ENCODE measurements around the gene DPP6. TPM values are rescaled to one million over a fixed set of nuclear protein-coding genes. Genes with fewer than 3 reads are reported as not detected.

DPP6 gene
- total RNA-seq, 3 donors from 2014 or later, result 0.59 to 0.98 TPM; not detected in 1

- Histone ChIP-seq H3K36me3 (no peaks in the 10 kb centered on the region), H3K27me3 (no peaks in the 10 kb centered on the region), H3K4me3 (no peak overlapping the region), H3K4me1 (no peaks in the 10 kb centered on the region), H3K27ac (no peak overlapping the region), H3K9me3 (no peaks in the 10 kb centered on the region)
- intact Hi-C loops (cut with DNase I; ENCODE audit: low total_unique reads), result loop anchor here (10.0 kb wide), 1 partner anchor 177 kb away; no protein-coding TSS in a partner anchor
- TF ChIP-seq POLR2AphosphoS5 (IDR thresholded peaks at IDR 0.05), result no peak
- DNase-seq (ENCODE audit: low spot score in 2 of 2), result no peak
Observed at GRCh38 chr7:154171422-154171821, 119.2 kb downstream of the DPP6 start.

- TF ChIP-seq POLR2AphosphoS5 (IDR thresholded peaks at IDR 0.05) (no peak), POLR2A (IDR thresholded peaks at IDR 0.05) (no peak), CTCF (IDR thresholded peaks at IDR 0.05) (no peak)
- H3K4me3 ChIP-seq, result no peak overlapping the region
- no peaks in the 10 kb centered on the region for H3K36me3 ChIP-seq
- no peak for DNase-seq (ENCODE audit: low spot score in 2 of 2)
- no peak overlapping the region for H3K27ac ChIP-seq
- H3K4me1 ChIP-seq, result no peaks in the 10 kb centered on the region
- no peaks in the 10 kb centered on the region for H3K9me3 ChIP-seq
- intact Hi-C loops (cut with DNase I; ENCODE audit: low total_unique reads), result loop anchor here (10.0 kb wide), 1 partner anchor 177 kb away; no protein-coding TSS in a partner anchor
- H3K27me3 ChIP-seq, result no peaks in the 10 kb centered on the region
Observed at GRCh38 chr7:154172236-154172635, 120.0 kb downstream of the DPP6 start.

GRCh38 chr7:154177584-154177983, 125.4 kb downstream of the DPP6 start:
- no peaks in the 10 kb centered on the region for H3K9me3 ChIP-seq
- peaks cover 0 to 6% of the 10 kb centered on the region in 2 donors for H3K27me3 ChIP-seq
- no peaks in the 10 kb centered on the region for H3K36me3 ChIP-seq
- H3K27ac ChIP-seq, result no peak overlapping the region
- no peak overlapping the region for H3K4me3 ChIP-seq
- intact Hi-C loops (cut with DNase I; ENCODE audit: low total_unique reads), result loop anchor here (10.0 kb wide), 1 partner anchor 183 kb away; no protein-coding TSS in a partner anchor
- no peak for TF ChIP-seq CTCF (IDR thresholded peaks at IDR 0.05)
- TF ChIP-seq POLR2A (IDR thresholded peaks at IDR 0.05), result no peak
- no peak for TF ChIP-seq POLR2AphosphoS5 (IDR thresholded peaks at IDR 0.05)
- DNase-seq (ENCODE audit: low spot score in 2 of 2), result no peak
- no peaks in the 10 kb centered on the region for H3K4me1 ChIP-seq

DNA sequence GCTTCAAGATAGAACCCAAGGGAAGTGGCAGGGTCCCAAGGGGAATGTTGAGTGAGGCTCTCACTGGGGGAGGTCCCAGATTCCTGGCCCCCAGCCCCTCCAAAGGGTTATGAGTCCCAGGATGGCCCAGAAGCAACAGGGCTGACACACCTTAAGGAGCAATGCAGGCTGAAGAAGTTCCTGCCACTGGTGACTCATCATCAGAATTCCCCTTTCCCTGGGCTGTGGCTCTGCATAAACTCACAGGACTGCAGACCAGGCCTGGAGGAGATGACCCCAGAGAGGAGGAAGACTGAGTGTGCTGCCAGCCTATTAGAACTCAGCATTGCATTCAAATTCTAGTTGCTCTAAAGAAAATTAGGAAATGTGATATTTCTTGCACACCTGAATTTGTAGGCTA, 126.7 kb downstream of the DPP6 start:
- no peak overlapping the region for H3K27ac ChIP-seq
- H3K9me3 ChIP-seq, result no peaks in the 10 kb centered on the region
- H3K4me3 ChIP-seq, result no peak overlapping the region
- peaks cover 0 to 7% of the 10 kb centered on the region in 2 donors for H3K27me3 ChIP-seq
- H3K36me3 ChIP-seq, result no peaks in the 10 kb centered on the region
- intact Hi-C loops (cut with DNase I; ENCODE audit: low total_unique reads), result loop anchor here (10.0 kb wide), 1 partner anchor 184 kb away; no protein-coding TSS in a partner anchor
- no peaks in the 10 kb centered on the region for H3K4me1 ChIP-seq
- no peak for DNase-seq (ENCODE audit: low spot score in 2 of 2)
- no peak for TF ChIP-seq CTCF (IDR thresholded peaks at IDR 0.05)
- no peak for TF ChIP-seq POLR2A (IDR thresholded peaks at IDR 0.05)
- TF ChIP-seq POLR2AphosphoS5 (IDR thresholded peaks at IDR 0.05), result no peak

DNA sequence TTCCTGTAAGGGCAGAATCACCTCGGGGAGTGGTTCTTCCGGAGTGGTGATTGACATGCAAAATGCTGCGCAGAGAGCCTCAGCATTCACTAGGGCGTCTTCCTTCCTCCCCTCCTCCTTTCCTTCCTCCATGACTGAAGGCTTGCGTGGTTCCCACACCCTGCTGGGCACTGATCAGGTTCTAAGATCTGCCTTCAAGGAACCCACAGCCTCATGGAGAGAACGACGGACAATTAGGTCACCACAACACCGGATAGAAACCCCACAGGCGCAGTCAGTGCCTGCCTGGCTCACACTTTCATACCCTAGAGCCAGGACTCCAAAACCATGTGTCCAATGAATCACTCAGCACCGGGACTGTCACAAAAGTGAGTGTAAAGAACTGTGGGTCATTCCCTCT, 131.3 kb downstream of the DPP6 start:
- no peaks in the 10 kb centered on the region for H3K36me3 ChIP-seq
- intact Hi-C loops (cut with DNase I; ENCODE audit: low total_unique reads), result no loop called here
- H3K9me3 ChIP-seq, result no peaks in the 10 kb centered on the region
- no peaks in the 10 kb centered on the region for H3K4me1 ChIP-seq
- H3K4me3 ChIP-seq, result no peak overlapping the region
- TF ChIP-seq CTCF (IDR thresholded peaks at IDR 0.05) (no peak), POLR2AphosphoS5 (IDR thresholded peaks at IDR 0.05) (no peak), POLR2A (IDR thresholded peaks at IDR 0.05) (no peak)
- H3K27me3 ChIP-seq, result peaks cover 0 to 7% of the 10 kb centered on the region in 2 donors
- DNase-seq (ENCODE audit: low spot score in 2 of 2), result no peak
- H3K27ac ChIP-seq, result no peak overlapping the region

DNA sequence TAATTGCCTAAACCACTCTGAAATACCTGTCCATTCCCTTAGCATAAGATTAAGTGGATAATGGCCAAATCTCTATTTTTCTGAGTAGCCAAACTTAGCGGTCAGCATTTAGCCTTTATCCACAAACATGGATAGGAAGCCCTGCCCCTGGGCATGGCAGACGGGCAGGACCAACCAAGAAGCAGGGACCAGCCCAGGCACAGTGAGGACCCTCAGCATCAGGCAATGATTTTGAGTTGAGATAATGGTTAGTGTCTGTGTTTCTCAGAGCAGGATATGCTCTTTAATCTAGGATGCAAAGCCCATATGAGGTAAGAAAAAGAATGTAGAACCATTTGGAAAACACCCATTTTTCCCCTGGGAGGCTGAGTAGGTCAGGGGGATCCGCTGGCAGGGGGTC, 131.7 kb downstream of the DPP6 start:
- Histone ChIP-seq H3K27ac (no peak overlapping the region), H3K27me3 (peaks cover 0 to 7% of the 10 kb centered on the region in 2 donors), H3K4me1 (no peaks in the 10 kb centered on the region), H3K9me3 (no peaks in the 10 kb centered on the region), H3K36me3 (no peaks in the 10 kb centered on the region), H3K4me3 (no peak overlapping the region)
- intact Hi-C loops (cut with DNase I; ENCODE audit: low total_unique reads), result no loop called here
- DNase-seq (ENCODE audit: low spot score in 2 of 2), result no peak
- no peak for TF ChIP-seq POLR2A (IDR thresholded peaks at IDR 0.05)
- no peak for TF ChIP-seq CTCF (IDR thresholded peaks at IDR 0.05)
- no peak for TF ChIP-seq POLR2AphosphoS5 (IDR thresholded peaks at IDR 0.05)
